Activated effector memory CD4-positive, alpha-beta T cell treated with anti-CD3 and anti-CD28 coated beads, Interleukin-2, amount 50 U/mL, for 16 hours (primary cell): ENCODE measurements around the gene INPP4B.
A peak's percentile ranks its signal among the peaks of the same experiment; 100 is the strongest.

Source experiments
- DNase-seq: peaks from one replicate; pipeline ENCODE4 v3.0.0-alpha.2; 2020

The INPP4B gene

DNA sequence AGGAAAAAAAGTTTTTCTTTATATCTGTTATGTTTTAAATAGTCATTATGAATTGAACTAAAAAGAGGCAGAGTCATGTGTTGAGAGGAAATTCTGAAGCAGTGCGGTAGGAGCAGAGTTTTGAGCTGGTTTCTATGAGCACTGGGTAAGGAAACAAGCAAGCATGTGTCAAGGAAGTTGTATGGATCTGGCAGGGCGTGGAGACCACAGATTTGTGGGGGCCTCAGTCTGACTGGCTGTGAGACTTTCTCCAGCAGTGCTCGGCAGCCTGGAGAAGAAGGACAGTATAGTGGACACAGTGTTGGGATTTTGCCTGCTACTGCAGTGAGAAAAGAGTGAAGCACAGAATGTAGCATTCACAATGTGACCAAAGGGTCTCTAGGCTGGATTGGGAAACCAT is 399.1 kb downstream of the INPP4B start:
- no peak for DNase-seq

DNA sequence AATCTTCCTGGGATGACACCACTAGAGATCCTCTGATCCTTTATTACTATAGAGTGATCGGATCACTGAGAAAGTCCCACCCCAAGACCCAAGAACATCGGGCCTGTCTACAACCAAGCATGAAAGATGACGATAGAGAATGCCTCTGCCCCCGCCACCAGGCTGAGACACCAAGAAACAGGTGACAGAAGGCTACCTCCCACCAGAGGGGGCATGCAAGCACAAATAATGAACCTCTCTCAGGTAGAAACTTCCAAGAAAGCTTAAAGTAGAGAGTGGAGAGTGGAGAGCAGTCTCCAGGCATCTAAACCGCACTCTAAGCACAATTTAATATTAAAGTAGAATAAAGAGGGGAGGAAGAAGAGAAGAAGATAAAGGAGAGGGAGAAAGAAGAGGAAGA is 402.6 kb downstream of the INPP4B start:
- no peak for DNase-seq

DNA sequence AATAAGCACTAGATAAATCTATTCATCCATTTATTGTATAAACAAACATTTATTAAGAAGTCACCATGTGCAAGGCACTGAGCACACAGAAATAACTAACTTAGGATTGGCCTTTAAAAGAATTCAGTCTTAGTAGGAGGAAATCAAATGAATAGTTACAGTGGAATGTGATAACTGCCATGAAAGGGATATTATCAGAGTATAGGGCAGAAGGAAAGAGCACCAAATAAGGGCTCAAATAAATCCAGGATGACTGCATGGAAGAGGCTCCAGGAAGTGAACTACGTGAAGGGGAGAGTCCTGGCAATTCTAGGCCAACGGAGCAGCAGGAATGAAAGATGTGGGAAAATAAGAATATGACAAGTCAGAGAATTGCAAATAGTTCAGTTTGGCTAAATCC is 406.0 kb downstream of the INPP4B start:
- no peak for DNase-seq

DNA sequence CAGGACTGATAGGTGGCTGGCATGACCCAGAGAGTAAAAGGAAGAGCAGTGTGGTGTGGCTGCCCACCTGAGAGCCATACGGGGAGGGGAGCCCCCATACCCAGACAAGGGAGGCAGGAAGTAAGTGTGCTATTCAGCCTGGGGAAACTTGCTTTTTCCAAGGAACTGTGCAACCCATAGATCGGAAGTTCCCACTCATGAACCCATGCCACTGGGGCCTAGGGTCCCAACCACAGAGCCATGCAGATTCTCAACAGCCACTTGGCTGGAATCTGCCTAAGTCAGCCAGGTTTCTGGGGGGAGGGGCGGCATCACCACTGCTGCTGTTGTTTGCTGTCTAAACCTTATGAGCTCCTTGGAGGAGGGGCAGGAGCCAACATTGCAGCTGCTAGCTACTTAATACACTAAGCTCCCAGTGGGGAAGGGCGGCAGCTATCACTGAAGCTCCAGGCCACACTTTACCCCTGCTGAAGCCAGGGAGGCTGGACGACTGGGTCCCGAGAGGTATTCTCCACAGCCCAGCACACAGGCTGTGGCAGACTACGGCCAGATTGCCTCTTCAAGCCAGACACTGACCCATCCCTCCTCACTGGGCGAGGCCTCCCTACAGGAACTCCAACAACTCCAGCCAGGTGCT is 410.4 kb downstream of the INPP4B start:
- DNase-seq = no peak

DNA sequence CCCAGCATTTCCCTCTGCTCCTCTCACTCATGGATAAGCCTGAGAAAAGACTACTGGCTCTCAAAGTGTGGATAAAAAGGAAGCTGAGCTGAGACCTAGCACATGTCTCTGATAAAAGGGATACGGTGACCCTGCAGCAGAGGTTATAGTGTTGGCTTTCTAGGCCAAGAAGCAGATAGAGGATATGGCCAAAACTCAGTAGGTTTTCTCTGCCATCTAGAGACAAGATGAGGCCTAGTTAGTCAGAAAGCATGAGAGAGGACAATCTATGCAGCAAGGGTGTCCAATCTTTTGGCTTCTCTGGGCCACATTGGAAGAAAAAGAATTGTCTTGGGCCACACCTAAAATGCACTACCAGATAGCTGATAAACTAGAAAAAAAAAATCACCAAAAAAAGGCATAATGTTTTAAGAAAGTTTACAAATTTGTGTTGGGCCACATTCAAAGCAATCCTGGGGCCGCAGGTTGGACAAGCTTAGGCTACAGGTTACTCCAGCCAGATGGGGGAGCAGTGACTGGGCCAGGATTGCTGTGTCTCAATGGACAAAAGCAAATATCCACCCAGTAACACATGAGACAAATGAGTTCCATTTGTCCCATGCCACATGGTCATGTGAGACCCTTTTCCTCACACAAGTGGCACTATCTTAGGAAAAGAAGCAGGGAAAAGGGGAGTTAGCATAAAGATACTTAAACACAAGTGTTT is 411.4 kb downstream of the INPP4B start:
- no peak for DNase-seq

DNA sequence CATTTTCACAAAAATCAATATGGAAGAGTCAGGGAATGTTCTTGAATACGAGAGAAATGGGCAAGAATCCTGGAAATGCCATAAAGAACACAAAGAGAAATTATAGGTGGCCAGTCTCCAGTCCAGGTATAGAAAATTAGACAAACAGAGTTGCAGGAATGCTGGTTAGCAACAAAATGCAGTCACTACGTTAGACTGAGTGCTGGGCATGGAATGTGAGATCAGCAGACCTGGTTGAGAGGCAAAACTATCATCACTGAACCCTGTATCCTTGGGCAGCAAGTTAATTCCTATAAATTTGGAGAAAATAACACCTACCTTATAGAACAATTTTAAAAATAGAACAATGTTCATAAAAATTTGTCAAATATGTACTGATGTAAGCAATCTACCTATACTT is 417.4 kb downstream of the INPP4B start:
- DNase-seq = no peak

DNA sequence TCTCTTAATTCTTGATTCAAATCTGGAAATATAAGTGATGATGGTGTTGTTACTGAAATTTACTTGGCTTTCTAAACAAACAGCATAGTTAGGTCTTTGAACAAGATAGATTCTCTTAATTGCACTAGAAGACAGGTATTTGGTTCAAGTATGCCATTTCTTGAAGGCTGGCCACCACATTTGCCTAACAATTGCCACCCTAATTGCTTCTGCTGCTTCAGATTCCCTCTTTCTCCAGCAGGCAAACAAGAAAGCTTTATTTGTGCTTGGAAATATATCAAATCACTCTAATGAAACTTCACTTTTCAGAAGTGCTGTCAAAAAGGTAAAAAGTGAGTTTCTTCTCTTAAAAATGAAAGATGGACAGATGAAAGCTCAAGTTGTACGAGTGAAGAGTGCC is 418.6 kb downstream of the INPP4B start:
- no peak for DNase-seq

DNA sequence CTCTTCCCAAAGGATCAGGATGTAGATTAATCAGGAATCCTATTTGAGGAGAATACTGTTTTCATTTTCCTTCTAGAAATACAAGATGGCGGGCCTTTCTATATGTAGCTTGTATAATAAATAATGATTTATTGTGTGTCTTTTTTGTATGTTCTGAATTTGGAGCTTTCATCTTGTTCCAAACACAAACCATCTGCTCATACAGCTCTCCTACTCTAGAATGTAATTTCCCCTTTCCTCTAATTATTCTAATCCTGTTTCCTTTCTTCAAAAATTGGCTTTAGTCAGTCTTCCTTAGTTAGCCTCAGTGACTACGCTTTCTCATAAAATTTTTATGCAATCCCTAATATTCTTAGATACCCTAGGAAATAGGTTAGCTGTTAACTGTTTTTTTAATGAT is 422.2 kb downstream of the INPP4B start:
- no peak for DNase-seq

DNA sequence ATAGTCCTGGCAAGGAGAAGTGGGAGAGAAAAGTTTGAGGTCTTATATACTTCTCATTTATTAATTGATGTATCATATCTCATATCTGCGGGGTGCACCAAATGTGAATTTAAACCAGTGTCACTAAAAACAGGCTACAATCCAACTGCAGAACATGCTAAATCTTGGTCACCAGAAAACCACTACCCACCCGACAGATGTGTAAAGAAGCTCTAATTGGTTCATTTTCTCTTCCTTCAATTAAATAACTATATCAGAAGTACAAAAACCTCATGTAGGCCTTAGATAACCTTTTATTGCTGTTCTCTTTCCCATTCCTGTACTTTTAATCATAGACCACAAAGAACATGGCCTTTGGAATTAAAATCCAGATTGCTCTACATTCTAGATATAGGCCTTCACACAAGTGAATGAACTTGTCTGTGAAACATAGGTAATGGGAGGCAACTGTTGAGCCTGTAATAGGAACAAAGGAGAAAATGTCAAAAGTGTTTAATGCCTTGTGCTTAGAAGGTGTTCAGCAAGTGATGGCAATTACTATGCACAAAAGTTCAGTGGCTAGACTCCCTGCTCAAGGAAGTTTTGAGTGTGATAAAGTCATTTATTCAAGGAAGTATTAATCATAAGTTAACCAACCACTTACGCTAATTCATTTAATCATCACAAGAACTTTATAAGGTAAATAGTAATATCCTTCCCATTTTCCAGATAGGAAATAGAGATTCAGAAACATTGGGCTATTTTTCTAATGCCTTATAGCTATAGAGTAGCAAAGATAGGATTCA is 425.6 kb downstream of the INPP4B start:
- DNase-seq = no peak

DNA sequence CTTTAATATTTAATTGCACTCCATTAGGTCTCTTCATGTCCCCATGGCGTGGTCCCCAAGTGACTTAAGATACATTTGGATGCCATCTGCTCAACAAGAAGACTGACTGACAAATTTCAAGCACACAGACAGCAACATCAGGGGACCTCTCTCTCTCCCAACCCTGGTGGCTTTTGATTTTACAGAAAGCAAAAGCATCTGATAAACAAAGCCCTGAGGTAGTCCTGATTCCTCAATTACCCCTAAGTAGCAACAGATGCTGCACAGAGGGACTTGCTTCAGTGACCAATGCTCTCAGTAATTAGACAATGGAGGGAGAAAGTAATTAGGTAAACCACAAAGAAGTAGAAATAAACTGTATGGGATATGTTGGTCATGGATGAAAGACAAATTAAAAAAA is 426.4 kb downstream of the INPP4B start:
- no peak for DNase-seq

DNA sequence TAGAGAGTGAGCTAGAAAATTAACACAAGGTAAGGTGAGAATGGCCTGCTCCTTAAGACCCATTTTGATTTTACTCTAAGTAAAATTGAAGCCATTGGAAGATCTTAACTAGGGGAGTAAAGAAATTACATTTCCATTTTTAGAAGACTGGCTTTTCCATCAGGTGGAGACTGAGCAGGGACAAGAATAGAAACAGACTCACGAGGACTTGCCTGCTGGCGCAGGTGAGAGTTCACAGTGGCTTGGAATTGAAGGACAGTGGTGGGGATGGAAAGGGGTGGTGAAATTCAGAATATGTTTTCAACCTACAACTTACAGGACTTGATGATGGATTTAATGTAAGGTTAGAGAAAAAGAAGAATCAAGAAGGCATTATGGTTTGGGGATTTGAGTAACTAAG is 427.4 kb downstream of the INPP4B start:
- DNase-seq = no peak

DNA sequence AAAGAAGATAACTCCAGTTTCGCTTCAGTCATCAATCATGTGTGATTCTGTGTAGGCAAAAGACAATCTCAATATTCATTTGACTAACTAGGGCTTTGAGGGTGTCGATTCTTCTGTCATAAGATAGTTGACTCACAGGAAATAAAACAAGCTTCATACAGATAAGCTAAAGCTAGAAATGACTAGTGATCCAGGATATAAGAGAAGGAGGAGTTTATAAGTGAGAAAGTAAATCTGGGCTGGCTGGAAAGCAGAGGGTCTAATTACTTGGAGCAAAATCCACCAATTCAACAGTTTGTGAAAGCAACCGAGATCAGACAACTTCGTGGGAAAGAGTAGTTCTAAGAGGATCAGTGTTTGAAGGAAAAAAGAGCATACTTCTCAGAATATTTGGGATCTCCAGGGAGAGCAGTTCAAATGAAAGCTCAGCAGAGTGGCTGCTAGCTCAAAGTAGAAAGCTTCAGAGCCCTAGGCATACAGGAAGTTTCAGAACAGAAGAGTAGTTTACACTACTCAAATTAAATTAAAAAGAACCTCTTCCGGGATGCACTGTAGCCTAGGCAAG is 429.3 kb downstream of the INPP4B start:
- DNase-seq = no peak

DNA sequence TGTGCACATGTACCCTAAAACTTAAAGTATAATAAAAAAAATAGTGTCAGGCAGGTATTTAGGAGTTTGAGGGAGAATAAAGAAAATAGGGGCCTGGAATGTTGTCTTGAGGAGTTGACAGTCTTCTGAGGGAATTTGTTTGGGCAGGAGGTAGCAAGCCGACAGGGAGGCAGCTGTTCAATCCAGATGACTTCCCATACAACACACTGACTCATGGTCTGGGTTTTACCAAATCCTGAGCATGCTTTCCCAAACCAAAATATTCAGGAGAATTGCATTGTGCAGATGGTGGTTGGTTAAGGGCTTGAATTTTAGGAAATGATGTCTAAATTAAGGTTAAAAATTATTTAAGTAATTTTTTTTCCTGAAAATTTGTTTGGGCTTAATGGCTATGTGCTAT is 430.0 kb downstream of the INPP4B start:
- no peak for DNase-seq

DNA sequence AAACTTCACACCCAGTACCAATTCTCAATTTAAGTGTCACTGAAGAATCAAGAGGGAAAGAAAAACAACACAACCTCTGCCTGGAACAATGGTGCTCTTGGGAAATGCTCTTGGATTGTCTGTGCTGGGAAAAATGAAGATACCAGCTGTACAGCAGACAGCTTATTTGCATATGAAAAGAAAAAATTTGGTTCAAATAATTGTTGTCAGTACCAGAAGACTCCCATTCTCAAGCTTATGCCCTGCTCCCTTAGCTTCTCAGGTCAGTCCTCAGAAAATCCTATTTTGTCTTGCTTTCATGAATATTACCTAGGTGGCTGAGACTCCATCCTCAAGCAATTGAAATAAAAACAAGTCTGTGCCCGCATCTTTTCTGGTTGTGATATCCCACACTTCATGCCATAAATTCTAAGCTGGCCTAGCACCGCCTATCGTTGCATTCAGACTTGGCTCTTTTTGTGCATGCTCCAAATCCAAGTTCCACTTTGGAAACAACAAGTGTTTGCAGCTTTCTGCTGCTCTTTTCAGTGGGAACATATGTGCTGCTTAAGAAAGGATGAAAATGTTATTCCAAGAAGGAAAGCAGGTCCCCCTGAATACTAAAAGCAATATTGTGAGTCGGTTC is 431.6 kb downstream of the INPP4B start:
- no peak for DNase-seq

DNA sequence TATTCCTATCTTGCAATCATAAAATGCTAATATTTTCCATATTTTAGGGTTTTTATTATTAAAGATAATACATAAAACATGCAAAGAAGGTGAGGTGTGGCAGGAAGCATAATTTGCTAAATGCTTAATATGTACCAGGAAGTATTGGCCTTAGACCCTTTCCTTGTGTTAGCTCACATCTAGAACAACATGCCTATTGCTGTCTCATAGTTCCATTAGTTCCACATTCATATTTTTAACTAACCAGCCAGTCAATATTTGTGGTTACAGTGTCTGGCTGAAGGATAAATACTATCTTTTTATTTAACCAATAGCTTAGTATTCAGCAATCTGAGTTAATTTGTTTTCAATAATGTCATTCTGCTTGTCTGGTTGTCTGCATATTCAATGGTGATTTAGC is 432.6 kb downstream of the INPP4B start:
- DNase-seq = no peak

DNA sequence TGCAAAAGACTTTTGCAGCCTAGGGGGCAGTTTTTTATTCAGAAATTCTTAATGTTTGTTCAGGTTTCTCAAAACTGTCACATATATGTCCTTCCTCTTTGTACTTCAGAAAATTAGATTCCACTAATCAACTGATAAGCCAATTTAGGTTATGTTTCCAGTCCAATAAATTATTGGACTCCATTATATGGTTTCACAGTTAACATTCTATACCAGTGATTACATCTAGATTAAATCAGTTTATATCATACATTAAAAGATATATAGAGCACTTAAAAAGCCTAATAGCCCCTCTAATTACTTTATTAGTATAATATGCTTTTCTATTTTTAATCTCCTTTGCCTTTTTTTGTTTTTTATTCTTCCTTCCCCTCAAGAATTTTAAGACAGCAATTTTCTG is 434.1 kb downstream of the INPP4B start:
- DNase-seq = no peak

DNA sequence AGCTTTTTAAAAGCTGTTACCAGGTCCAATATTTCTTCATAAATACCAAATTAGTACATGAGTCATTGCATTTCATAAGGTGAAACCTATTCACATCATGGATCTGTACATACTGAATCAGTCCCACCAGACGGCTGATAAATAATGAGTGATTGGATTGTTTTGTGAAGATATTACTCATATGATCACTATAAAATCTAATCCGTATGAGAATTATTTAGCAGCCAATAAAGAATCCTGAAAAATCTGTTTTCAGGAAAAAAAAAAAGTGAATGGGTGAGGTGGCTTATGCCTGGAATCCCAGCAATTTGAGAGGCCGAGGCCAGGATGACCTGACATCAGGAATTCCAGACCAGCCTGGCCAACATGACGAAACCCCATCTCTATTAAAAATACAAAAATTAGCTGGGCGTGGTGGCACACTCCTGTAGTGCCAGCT is 438.1 kb downstream of the INPP4B start:
- no peak for DNase-seq

DNA sequence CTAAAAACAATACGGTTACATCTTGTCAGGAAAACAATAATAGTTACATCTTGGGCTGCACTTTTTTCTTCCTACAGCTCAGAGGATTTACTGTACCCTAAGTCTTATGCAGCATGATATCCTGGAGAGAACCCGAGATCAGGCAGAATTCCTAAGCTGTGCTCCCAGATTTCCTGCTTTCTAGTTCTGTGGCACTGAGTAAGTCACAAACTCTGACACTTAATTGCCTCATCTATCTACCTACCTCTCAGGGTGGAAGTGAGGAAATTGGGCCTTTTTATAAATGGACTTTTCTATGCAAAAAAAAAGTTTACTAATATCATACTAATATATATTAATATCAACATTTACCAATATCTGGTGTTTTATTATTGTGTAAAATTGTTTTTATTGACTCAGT is 438.5 kb downstream of the INPP4B start:
- DNase-seq = no peak

DNA sequence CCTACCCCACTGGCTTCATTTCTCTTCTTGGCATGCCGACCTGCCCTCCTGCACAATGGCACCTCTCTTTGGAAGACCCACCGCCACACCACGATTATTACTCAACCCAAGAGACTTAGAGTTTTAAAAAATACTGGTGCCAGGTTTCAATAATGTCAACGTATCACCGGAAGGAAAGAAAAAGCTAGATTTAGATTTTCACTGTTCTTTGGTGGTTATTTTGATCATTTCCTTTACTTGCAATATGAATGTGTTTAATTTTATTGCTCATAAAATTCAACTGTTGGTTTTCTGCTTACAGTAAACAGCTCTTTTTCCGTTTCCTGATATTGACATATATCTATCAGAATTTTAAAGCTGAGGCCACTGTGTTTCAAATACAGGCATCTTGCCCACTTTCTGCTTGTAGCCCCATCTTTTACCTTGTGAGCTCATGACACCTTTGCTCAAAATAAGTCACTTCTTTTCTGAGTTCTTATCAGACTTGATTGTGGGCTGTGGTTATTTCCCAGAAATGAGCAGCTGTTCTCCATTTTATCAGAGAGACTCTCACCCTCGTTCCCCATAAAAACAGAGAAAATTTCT is 439.1 kb downstream of the INPP4B start:
- peak; percentile 76 for DNase-seq

DNA sequence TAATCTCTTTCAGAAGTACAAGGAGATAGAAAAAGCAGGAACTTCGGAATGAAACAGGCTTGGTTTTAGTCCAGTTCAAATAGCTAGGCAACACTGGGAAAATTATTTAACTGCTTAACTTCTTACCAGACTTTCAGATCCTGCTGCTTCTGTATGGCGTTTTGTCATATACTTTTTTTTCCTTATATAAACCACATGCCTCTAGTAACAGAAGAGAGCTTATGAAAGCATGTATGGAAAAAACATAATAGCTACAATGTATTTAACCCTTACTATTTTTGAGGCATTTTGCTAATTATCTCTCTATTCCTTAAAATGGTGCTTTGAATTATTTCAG is 439.6 kb downstream of the INPP4B start:
- DNase-seq = no peak

DNA sequence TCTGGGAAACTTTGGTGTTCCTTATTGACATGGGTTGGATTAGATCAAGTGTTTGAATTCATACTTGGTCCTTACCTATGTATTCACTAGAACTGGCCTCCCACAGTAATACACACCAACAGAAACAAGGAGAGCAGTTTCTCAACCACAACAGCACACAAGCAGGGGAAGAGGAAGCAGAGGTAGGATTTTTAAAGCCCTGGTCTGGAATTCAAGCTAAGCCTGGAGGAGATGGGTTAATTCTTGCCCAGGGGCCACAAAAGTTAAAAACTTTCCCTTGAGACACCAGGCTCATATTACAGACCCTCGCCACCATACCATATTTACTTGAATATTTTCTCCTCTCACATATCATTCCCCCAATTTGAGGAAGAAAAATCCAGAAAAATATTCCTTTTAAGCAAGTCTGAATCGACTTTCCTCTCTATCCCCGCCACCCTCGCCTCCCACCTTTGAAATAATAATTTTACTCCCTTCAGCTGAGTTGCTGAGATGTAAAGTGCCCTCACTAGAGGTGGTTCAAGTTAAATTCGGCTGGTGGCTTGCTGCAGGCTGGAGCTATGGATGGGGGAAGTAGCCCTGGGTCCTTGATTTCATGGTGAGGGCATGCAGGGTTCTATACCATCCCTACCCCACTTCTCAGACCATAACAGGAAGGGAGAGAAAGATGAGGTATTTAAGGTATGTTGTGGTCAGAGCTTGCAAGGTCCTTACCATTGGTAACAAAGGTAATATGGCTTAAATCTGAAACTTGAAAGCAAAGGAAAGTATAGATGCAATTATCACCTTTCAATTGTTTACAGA is 440.2 kb downstream of the INPP4B start:
- peak; percentile 66 for DNase-seq

DNA sequence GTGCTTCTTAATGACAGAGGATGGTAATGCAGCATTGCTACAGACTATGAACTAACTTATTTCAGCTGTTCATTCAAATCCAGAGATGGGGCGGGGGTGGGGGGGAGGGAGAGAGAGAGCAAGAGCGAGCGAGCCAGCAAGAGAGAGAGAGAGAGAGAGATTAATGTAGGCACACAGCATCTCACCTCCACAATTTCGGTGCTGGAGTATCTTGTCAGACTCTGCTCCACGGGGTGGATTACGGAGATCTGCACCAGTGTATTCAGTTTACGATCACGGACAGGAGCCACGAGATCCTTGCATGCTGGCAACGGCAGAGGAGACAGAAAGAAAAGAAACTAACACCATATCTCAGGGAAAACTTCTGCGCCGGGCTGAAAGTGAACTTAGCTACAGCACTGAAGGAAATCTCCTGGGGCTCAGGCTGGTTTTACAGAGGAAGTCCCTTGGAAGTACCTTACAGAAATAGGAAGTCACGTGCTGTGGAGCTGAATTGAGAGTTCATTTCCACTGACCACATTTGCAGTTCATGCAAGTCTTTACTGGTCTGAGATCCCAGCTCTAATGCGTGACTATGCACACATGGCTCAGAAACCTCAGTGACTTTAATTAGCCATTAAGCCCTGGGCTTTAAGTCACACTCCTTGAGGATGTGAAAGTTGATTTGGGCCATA is 440.9 kb downstream of the INPP4B start:
- DNase-seq = peak; percentile 82
